ENCODE results near the gene PDSS1. TPM values are rescaled to one million over a fixed set of nuclear protein-coding genes. Genes with fewer than 3 reads are reported as not detected.

Gene PDSS1
- total and polyA plus RNA-seq, 5 donors from 2014 or later = 3.8 to 8.4 (median 4.7) TPM

DNA sequence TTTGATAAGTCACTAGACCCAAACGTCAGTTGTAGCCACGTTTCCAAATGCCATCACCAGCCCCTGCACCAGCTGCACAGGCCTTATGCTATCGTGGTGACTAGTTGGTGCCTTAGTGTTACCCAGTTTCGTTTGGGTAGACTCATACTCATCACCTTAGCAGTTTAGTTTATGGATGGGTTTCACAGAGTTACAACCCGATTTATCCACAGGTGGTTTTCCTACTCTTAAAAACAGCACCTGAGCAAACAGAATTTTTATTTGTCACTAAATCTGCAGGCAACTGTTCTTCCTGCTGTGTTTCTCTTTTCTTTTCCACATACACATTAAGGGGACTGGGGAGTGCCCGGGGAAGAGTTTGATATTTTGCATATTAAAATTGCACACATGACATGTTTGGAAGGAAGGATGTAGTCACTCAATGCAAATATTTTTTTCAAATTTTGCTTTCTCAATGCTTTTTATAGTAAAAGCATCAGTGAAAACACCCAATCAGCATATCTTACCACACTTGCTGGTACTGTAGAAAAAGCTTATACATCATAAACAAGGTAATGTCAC is 41.6 kb downstream of the PDSS1 start:
- peak overlapping the region; percentile 81 for H3K27ac ChIP-seq (ENCODE audit: insufficient read depth, low read length, poor library complexity, severe bottlenecking)
- ATAC-seq (ENCODE audit: low read depth in 2 of 2) = peak; percentile 28 to 45
- peaks cover 30% of the 10 kb centered on the region for H3K36me3 Mint-ChIP-seq

DNA sequence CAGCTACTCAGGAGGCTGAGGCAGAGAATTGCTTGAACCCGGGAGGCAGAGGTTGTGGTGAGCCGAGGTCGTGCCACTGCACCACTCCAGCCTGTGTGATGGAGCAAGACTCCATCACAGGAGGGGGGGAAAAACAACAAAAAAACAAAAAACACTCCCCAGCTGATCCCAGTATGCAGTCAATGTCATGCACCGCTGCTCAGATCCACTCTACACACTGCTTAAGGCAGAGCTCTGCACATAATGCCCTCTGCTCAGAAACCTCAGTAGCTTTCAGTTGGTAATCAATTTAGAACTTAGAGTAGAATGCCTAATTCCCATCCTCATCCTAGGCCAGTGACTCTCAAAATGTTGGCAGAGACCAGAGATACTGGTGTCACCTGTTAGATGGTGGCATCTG is 43.9 kb downstream of the PDSS1 start:
- peaks cover 31 to 64% (median 50%) of the 10 kb centered on the region in 4 donors for H3K4me1 Mint-ChIP-seq
- peaks cover 0 to 2% (median 0%) of the 10 kb centered on the region in 7 donors for H3K9me3 Mint-ChIP-seq
- Histone ChIP-seq H3K9me3 (ENCODE audit: control insufficient read depth in 2 of 2, low read length in 2 of 2) (no peaks in the 10 kb centered on the region), H3K27ac (ENCODE audit: insufficient read depth, low read length, poor library complexity, severe bottlenecking) (no peak overlapping the region), H3K36me3 (ENCODE audit: control insufficient read depth, insufficient read depth, low read length) (peaks cover 16% of the 10 kb centered on the region), H3K27me3 (ENCODE audit: control insufficient read depth, insufficient read depth, low read length) (no peaks in the 10 kb centered on the region), H3K4me1 (ENCODE audit: control insufficient read depth, insufficient read depth, low read length, poor library complexity, severe bottlenecking) (peaks cover 29% of the 10 kb centered on the region), H3K4me3 (ENCODE audit: low read depth, low read length) (no peak overlapping the region)
- ATAC-seq (ENCODE audit: low read depth in 2 of 2) (no peak), DNase-seq (no peak)
- peaks cover 32% of the 10 kb centered on the region for H3K36me3 Mint-ChIP-seq
- H3K4me3 Mint-ChIP-seq = no peak overlapping the region
- no peaks in the 10 kb centered on the region for H3K27me3 Mint-ChIP-seq
- H3K27ac Mint-ChIP-seq = peak overlapping the region; percentile 76 to 90 (median 90)

More for the DNA sequence above, 41.6 kb downstream of the PDSS1 start:
- Histone ChIP-seq H3K4me3 (ENCODE audit: low read depth, low read length) (peak overlapping the region; percentile 53), H3K4me1 (ENCODE audit: control insufficient read depth, insufficient read depth, low read length, poor library complexity, severe bottlenecking) (peaks cover 23% of the 10 kb centered on the region), H3K9me3 (ENCODE audit: control insufficient read depth in 2 of 2, low read length in 2 of 2) (no peaks in the 10 kb centered on the region), H3K27me3 (ENCODE audit: control insufficient read depth, insufficient read depth, low read length) (no peaks in the 10 kb centered on the region), H3K36me3 (ENCODE audit: control insufficient read depth, insufficient read depth, low read length) (peaks cover 15% of the 10 kb centered on the region)
- Mint-ChIP-seq H3K9me3 (peaks cover 0 to 2% (median 0%) of the 10 kb centered on the region in 7 donors), H3K27me3 (no peaks in the 10 kb centered on the region), H3K4me1 (peaks cover 26 to 58% (median 42%) of the 10 kb centered on the region in 4 donors), H3K27ac (peak overlapping the region; percentile 90 to 95 (median 93)), H3K4me3 (peak overlapping the region; percentile 58 to 77 (median 71))
- peak in 2 of 3 donors; percentile 54 to 74 for DNase-seq

DNA sequence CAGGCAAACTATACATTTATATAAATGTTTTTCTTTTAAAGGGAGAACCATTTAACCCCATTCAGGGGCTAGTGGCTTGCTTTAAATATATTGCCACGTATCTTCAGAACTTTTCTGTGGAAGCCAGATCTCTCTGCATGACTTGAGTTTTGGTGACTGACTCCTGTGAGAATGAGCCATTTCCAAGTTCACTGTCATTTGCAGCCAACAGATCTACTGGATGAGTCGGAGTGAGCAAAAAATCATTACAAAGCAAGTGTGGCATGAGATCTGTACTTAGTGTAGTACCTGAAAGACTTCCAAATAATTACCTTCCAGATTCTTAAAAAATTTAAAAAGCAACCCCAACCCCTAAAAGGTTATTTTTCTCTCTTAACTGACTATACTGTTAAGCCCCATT is 45.6 kb downstream of the PDSS1 start:
- no peaks in the 10 kb centered on the region for H3K9me3 ChIP-seq (ENCODE audit: control insufficient read depth in 2 of 2, low read length in 2 of 2)
- Mint-ChIP-seq H3K4me3 (no peak overlapping the region), H3K4me1 (peaks cover 30 to 59% (median 43%) of the 10 kb centered on the region in 4 donors), H3K27me3 (no peaks in the 10 kb centered on the region), H3K36me3 (peaks cover 32% of the 10 kb centered on the region), H3K9me3 (peaks cover 0 to 2% (median 0%) of the 10 kb centered on the region in 7 donors), H3K27ac (peak overlapping the region in 2 of 3 donors; percentile 34 to 62)
- peak overlapping the region; percentile 9 for H3K27ac ChIP-seq (ENCODE audit: insufficient read depth, low read length, poor library complexity, severe bottlenecking)
- H3K4me3 ChIP-seq (ENCODE audit: low read depth, low read length) = no peak overlapping the region
- H3K36me3 ChIP-seq (ENCODE audit: control insufficient read depth, insufficient read depth, low read length) = peaks cover 22% of the 10 kb centered on the region
- ATAC-seq (ENCODE audit: low read depth in 2 of 2) = no peak
- peaks cover 18% of the 10 kb centered on the region for H3K4me1 ChIP-seq (ENCODE audit: control insufficient read depth, insufficient read depth, low read length, poor library complexity, severe bottlenecking)
- DNase-seq = no peak
- no peaks in the 10 kb centered on the region for H3K27me3 ChIP-seq (ENCODE audit: control insufficient read depth, insufficient read depth, low read length)

DNA sequence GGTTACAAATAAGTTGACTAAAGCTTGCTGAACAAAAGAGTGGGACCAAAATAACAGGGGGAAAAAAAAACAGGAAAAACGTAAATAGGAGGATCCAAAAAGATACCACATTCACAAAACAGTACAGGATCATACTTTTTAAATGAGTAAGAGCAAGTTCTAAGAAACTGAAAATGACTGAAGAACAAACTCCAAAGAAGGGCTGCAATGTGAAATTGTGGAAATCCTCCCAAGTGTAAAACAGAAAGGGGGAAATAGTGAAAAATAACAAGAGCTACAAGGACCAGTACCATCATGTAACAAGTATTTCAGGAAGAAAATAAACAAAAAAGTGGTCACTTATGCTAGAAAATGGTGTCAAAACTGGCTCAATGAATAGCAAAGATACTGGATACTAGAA is 46.3 kb downstream of the PDSS1 start:
- no peak overlapping the region for H3K27ac ChIP-seq (ENCODE audit: insufficient read depth, low read length, poor library complexity, severe bottlenecking)
- DNase-seq = no peak
- Mint-ChIP-seq H3K27ac (peak overlapping the region in 1 of 3 donors; percentile 34), H3K4me3 (no peak overlapping the region), H3K9me3 (peaks cover 0 to 2% (median 0%) of the 10 kb centered on the region in 7 donors), H3K4me1 (peaks cover 24 to 55% (median 39%) of the 10 kb centered on the region in 4 donors), H3K36me3 (peaks cover 38% of the 10 kb centered on the region), H3K27me3 (no peaks in the 10 kb centered on the region)
- H3K4me3 ChIP-seq (ENCODE audit: low read depth, low read length) = no peak overlapping the region
- ATAC-seq (ENCODE audit: low read depth in 2 of 2) = no peak
- H3K9me3 ChIP-seq (ENCODE audit: control insufficient read depth in 2 of 2, low read length in 2 of 2) = no peaks in the 10 kb centered on the region
- peaks cover 27% of the 10 kb centered on the region for H3K36me3 ChIP-seq (ENCODE audit: control insufficient read depth, insufficient read depth, low read length)
- no peaks in the 10 kb centered on the region for H3K27me3 ChIP-seq (ENCODE audit: control insufficient read depth, insufficient read depth, low read length)
- H3K4me1 ChIP-seq (ENCODE audit: control insufficient read depth, insufficient read depth, low read length, poor library complexity, severe bottlenecking) = peaks cover 11% of the 10 kb centered on the region

DNA sequence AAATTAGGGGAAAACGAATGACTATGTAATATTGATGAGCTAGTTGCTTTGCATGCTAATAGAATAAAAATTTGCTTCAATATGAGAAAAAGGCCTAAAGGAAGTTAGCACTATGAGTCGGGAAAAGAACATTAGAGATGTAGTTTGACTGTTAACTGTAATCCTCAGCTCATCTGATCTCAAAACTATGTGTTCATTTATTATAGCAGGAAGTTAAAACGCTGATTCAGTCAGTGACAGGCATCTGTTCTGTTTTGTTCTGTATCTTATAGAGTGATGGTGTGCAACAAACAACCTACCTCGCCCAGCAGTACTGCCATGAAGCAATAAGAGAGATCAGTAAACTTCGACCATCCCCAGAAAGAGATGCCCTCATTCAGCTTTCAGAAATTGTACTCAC is 48.6 kb downstream of the PDSS1 start:
- H3K9me3 Mint-ChIP-seq = peaks cover 0 to 2% (median 0%) of the 10 kb centered on the region in 7 donors

DNA sequence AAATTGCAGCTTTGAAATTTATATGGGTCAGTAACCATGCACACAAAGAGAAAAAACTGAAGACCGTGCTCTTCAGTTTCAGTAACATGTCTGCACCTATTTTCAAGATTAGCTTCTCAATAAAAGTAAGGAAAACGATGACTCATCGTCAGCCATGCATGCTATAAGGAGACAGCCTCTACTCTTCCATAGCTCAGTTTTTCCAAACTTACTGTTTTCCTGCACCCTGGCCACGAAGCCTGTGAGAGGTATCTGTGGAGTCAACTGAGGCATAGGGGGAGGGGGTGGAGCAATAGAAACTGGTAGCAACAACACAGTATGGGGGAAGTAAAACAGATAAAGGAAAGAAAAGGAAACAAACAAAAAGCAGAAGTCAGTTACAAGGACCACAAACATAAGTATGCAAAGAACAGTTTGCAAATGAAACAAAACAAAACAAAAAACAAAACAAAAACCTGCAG is 58.0 kb downstream of the PDSS1 start:
- H3K27ac Mint-ChIP-seq = peak overlapping the region in 1 of 3 donors; percentile 65
- Histone ChIP-seq H3K9me3 (ENCODE audit: control insufficient read depth in 2 of 2, low read length in 2 of 2) (no peaks in the 10 kb centered on the region), H3K4me3 (ENCODE audit: low read depth, low read length) (no peak overlapping the region), H3K27ac (ENCODE audit: insufficient read depth, low read length, poor library complexity, severe bottlenecking) (no peak overlapping the region), H3K27me3 (ENCODE audit: control insufficient read depth, insufficient read depth, low read length) (no peaks in the 10 kb centered on the region), H3K4me1 (ENCODE audit: control insufficient read depth, insufficient read depth, low read length, poor library complexity, severe bottlenecking) (no peaks in the 10 kb centered on the region), H3K36me3 (ENCODE audit: control insufficient read depth, insufficient read depth, low read length) (peaks cover 40% of the 10 kb centered on the region)
- H3K9me3 Mint-ChIP-seq = no peaks in the 10 kb centered on the region
- DNase-seq = no peak
- no peak for ATAC-seq (ENCODE audit: low read depth in 2 of 2)
- peaks cover 41% of the 10 kb centered on the region for H3K36me3 Mint-ChIP-seq
- H3K4me1 Mint-ChIP-seq = peaks cover 13 to 33% (median 19%) of the 10 kb centered on the region in 4 donors
- peak overlapping the region in 1 of 4 donors; percentile 48 for H3K4me3 Mint-ChIP-seq
- no peaks in the 10 kb centered on the region for H3K27me3 Mint-ChIP-seq

More for the DNA sequence above, 48.6 kb downstream of the PDSS1 start:
- H3K27me3 ChIP-seq (ENCODE audit: control insufficient read depth, insufficient read depth, low read length) = no peaks in the 10 kb centered on the region
- ATAC-seq (ENCODE audit: low read depth in 2 of 2) (no peak), DNase-seq (peak in 1 of 3 donors; percentile 54)
- Mint-ChIP-seq H3K4me1 (peaks cover 9 to 33% (median 21%) of the 10 kb centered on the region in 4 donors), H3K4me3 (peak overlapping the region in 1 of 4 donors; percentile 9), H3K27ac (peak overlapping the region in 2 of 3 donors; percentile 80 to 87), H3K27me3 (no peaks in the 10 kb centered on the region), H3K36me3 (peaks cover 26% of the 10 kb centered on the region)
- peak overlapping the region; percentile 52 for H3K27ac ChIP-seq (ENCODE audit: insufficient read depth, low read length, poor library complexity, severe bottlenecking)
- H3K4me1 ChIP-seq (ENCODE audit: control insufficient read depth, insufficient read depth, low read length, poor library complexity, severe bottlenecking) = peaks cover 6% of the 10 kb centered on the region
- H3K9me3 ChIP-seq (ENCODE audit: control insufficient read depth in 2 of 2, low read length in 2 of 2) = no peaks in the 10 kb centered on the region
- no peak overlapping the region for H3K4me3 ChIP-seq (ENCODE audit: low read depth, low read length)
- peaks cover 44% of the 10 kb centered on the region for H3K36me3 ChIP-seq (ENCODE audit: control insufficient read depth, insufficient read depth, low read length)

DNA sequence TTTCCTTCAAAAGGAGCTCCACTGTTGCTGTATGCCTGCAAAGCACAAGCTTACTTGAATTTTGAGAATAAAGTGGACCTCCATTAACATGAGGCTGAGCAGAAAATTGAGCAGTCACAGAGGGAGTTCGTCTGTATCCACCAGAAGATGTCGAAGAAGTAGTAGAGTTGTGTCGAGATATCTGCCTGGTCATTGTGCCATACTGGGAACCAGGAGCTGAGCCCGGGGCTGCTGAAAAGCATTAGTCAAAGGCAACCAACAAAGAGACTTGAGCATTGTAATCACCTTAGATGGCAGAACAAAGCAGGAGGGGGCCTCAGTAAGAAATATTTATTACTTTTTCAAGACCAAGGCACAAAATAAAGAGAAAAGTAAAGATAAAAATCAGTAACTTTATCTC is 61.5 kb downstream of the PDSS1 start:
- H3K27ac ChIP-seq (ENCODE audit: insufficient read depth, low read length, poor library complexity, severe bottlenecking) = peak overlapping the region; percentile 30
- Mint-ChIP-seq H3K36me3 (peaks cover 41% of the 10 kb centered on the region), H3K4me1 (peaks cover 19 to 24% (median 19%) of the 10 kb centered on the region in 4 donors), H3K9me3 (no peaks in the 10 kb centered on the region), H3K27me3 (no peaks in the 10 kb centered on the region), H3K4me3 (no peak overlapping the region), H3K27ac (peak overlapping the region in 2 of 3 donors; percentile 12 to 33)
- H3K36me3 ChIP-seq (ENCODE audit: control insufficient read depth, insufficient read depth, low read length) = peaks cover 48% of the 10 kb centered on the region
- H3K4me3 ChIP-seq (ENCODE audit: low read depth, low read length) = no peak overlapping the region
- no peaks in the 10 kb centered on the region for H3K9me3 ChIP-seq (ENCODE audit: control insufficient read depth in 2 of 2, low read length in 2 of 2)
- ATAC-seq (ENCODE audit: low read depth in 2 of 2) (no peak), DNase-seq (no peak)
- no peaks in the 10 kb centered on the region for H3K4me1 ChIP-seq (ENCODE audit: control insufficient read depth, insufficient read depth, low read length, poor library complexity, severe bottlenecking)
- H3K27me3 ChIP-seq (ENCODE audit: control insufficient read depth, insufficient read depth, low read length) = no peaks in the 10 kb centered on the region

DNA sequence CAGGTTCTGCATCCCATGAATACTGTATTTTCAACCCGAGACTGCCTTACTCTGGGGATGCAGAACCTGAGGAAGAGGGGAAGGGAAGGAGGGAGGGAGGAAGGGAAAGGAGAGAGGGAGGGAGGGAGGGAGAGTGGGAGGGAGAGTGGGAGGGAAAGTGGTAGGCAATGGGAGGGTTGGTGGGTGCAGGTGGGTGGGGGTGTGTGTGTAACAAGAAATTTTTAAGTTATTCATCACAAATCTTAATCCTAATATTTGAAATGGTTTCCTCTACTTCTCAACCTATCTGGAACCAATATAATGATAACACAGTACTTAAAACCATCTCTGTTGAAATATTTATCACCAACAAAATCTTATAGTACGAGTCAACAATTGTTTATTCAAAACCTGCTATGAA is 68.0 kb downstream of the PDSS1 start:
- peaks cover 38% of the 10 kb centered on the region for H3K36me3 Mint-ChIP-seq
- no peak overlapping the region for H3K27ac ChIP-seq (ENCODE audit: insufficient read depth, low read length, poor library complexity, severe bottlenecking)
- H3K4me3 Mint-ChIP-seq = no peak overlapping the region
- no peak overlapping the region for H3K4me3 ChIP-seq (ENCODE audit: low read depth, low read length)
- ATAC-seq (ENCODE audit: low read depth in 2 of 2) (no peak), DNase-seq (no peak)
- H3K27me3 ChIP-seq (ENCODE audit: control insufficient read depth, insufficient read depth, low read length) = no peaks in the 10 kb centered on the region
- H3K27me3 Mint-ChIP-seq = no peaks in the 10 kb centered on the region
- H3K9me3 ChIP-seq (ENCODE audit: control insufficient read depth in 2 of 2, low read length in 2 of 2) = no peaks in the 10 kb centered on the region
- peaks cover 7 to 28% (median 26%) of the 10 kb centered on the region in 4 donors for H3K4me1 Mint-ChIP-seq
- H3K27ac Mint-ChIP-seq = no peak overlapping the region
- no peaks in the 10 kb centered on the region for H3K4me1 ChIP-seq (ENCODE audit: control insufficient read depth, insufficient read depth, low read length, poor library complexity, severe bottlenecking)
- H3K36me3 ChIP-seq (ENCODE audit: control insufficient read depth, insufficient read depth, low read length) = peaks cover 65% of the 10 kb centered on the region
- H3K9me3 Mint-ChIP-seq = no peaks in the 10 kb centered on the region

Measured in CD4-positive, CD25-positive, alpha-beta regulatory T cell (primary cell).